ENCODE measurements around the gene PTPN6. TPM values are rescaled to one million over a fixed set of nuclear protein-coding genes. Genes with fewer than 3 reads are reported as not detected.

Gene PTPN6
- total and polyA plus RNA-seq, 10 of the 15 experiments (the other 5 are each of a cell fraction or from before 2014, with no cell fraction given) = 229 to 457 (median 370) TPM

- TF ChIP-seq CTCF (IDR thresholded peaks at IDR 0.05 in 2 of 3, conservative IDR thresholded peaks at IDR 0.05 in 1 of 3; ENCODE audit: control insufficient read depth in 2 of 3, extremely low read depth in 1 of 3, insufficient read depth in 1 of 3, low read depth in 3 of 3, low read length in 3 of 3) (no peak), STAT3 (IDR thresholded peaks at IDR 0.05; ENCODE audit: low read depth, low read length) (no peak), KDM1A (IDR thresholded peaks at IDR 0.05; ENCODE audit: borderline replicate concordance) (no peak), BACH1 (IDR thresholded peaks at IDR 0.05; ENCODE audit: borderline replicate concordance) (peak; percentile 75), MXI1 (IDR thresholded peaks at IDR 0.05; ENCODE audit: low read depth, low read length) (peak; percentile 63), MLLT1 (IDR thresholded peaks at IDR 0.05) (no peak), MTA2 (IDR thresholded peaks at IDR 0.05; ENCODE audit: low read depth) (peak; percentile 62; the same call in 1 of the 2 replicates), ZNF217 (IDR thresholded peaks at IDR 0.05) (no peak), WRNIP1 (IDR thresholded peaks at IDR 0.05; ENCODE audit: borderline replicate concordance, low read depth, low read length) (no peak), CHD2 (IDR thresholded peaks at IDR 0.05; ENCODE audit: borderline replicate concordance, low read depth, low read length) (no peak), MAX (IDR thresholded peaks at IDR 0.05; ENCODE audit: low read depth, low read length) (peak; percentile 78), ATF7 (IDR thresholded peaks at IDR 0.05; ENCODE audit: low read depth) (peak; percentile 80), CEBPB (IDR thresholded peaks at IDR 0.05; ENCODE audit: borderline replicate concordance in 1 of 2, low read depth in 2 of 2, low read length in 2 of 2) (no peak), CBX3 (IDR thresholded peaks at IDR 0.05; ENCODE audit: borderline replicate concordance, low read depth) (no peak), CREB1 (IDR thresholded peaks at IDR 0.05; ENCODE audit: low read depth) (no peak), BMI1 (IDR thresholded peaks at IDR 0.05; ENCODE audit: borderline replicate concordance) (no peak), TAF1 (IDR thresholded peaks at IDR 0.05; ENCODE audit: borderline replicate concordance, low read depth, low read length) (0 out of 2 replicates have a peak, but pooled peaks have one; percentile 46), SREBF2 (IDR thresholded peaks at IDR 0.05; ENCODE audit: low read length) (no peak), GABPA (IDR thresholded peaks at IDR 0.05; ENCODE audit: low read depth) (no peak), NR2F1 (conservative IDR thresholded peaks at IDR 0.05) (peak; percentile 51), DPF2 (IDR thresholded peaks at IDR 0.05) (peak; percentile 71), TCF3 (IDR thresholded peaks at IDR 0.05; ENCODE audit: borderline replicate concordance, insufficient read depth, low read depth, low read length) (no peak), NR2C1 (IDR thresholded peaks at IDR 0.05) (no peak), JUNB (IDR thresholded peaks at IDR 0.05) (peak; percentile 40; the same call in 1 of the 2 replicates), IRF3 (IDR thresholded peaks at IDR 0.05) (no peak), SP1 (IDR thresholded peaks at IDR 0.05; ENCODE audit: low read depth, low read length) (no peak)
- TF ChIP-seq, protein P1, sequence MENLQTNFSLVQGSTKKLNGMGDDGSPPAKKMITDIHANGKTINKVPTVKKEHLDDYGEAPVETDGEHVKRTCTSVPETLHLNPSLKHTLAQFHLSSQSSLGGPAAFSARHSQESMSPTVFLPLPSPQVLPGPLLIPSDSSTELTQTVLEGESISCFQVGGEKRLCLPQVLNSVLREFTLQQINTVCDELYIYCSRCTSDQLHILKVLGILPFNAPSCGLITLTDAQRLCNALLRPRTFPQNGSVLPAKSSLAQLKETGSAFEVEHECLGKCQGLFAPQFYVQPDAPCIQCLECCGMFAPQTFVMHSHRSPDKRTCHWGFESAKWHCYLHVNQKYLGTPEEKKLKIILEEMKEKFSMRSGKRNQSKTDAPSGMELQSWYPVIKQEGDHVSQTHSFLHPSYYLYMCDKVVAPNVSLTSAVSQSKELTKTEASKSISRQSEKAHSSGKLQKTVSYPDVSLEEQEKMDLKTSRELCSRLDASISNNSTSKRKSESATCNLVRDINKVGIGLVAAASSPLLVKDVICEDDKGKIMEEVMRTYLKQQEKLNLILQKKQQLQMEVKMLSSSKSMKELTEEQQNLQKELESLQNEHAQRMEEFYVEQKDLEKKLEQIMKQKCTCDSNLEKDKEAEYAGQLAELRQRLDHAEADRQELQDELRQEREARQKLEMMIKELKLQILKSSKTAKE (IDR thresholded peaks at IDR 0.05; ENCODE audit: low read depth, poor library complexity, severe bottlenecking) = no peak
Observed at GRCh38 chr12:6961278-6961694, 10.1 kb downstream of the PTPN6 start (continued).

Measured in GM12878 (cell line).